ENCODE data around the gene OR1C1. TPM values are rescaled to one million over a fixed set of nuclear protein-coding genes. Genes with fewer than 3 reads are reported as not detected.
"Not testable (repeated sequence)": the region's sequence is repeated elsewhere in the genome, so short reads cannot be mapped to it uniquely, and the experiment has no call there.

Gene OR1C1
- total RNA-seq, 5 donors from 2014 or later (not counting 1 experiment from before 2014, with no cell fraction given), result not detected

DNA sequence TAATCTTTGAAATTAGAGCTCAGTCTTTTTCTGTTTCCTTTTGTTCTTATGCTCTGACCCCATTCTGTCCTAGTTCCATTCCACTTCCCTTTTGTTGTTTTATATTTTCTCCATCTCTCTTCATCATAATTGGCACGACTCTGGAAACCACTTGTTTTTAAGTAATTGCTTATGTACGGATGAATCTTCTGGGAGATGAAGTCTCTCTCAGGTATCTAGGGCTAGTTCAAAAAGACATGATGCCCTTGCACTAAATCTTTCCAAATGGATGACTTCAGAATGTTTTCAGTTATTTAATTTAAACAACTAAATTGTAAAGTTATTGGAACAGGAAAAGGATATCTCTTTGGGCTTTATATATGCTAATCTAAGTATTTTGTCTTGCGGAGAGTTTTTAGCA lies 43.8 kb downstream of the OR1C1 start, which contains the start of gene OR6F1:
OR6F1 (minus strand) TSS at position 101 of the 400 bp plus-strand sequence. CDS start 3,891 bp downstream, outside the sequence.
- Histone ChIP-seq H3K27me3 (replicated peaks in 1 of 2; ENCODE audit: control insufficient read depth in 2 of 2, extremely low read depth in 1 of 2, insufficient read depth in 2 of 2, low read length in 1 of 2) (no peaks in the 10 kb centered on the region), H3K36me3 (ENCODE audit: control insufficient read depth in 2 of 2, extremely low read depth in 1 of 2, insufficient read depth in 1 of 2, low read length in 1 of 2) (no peaks in the 10 kb centered on the region), H3K9me3 (no peaks in the 10 kb centered on the region), H3K4me3 (ENCODE audit: control insufficient read depth in 1 of 2, extremely low read depth in 1 of 2, low read length in 1 of 2) (no peak within 1 kb of the TSS), H3K27ac (ENCODE audit: low read length) (no peak within 1 kb of the TSS), H3K4me1 (ENCODE audit: control insufficient read depth in 1 of 2, extremely low read depth in 1 of 2, insufficient read depth in 2 of 2, low read length in 2 of 2) (no peaks in the 10 kb centered on the region)
- peaks cover 0 to 6% of the 10 kb centered on the region in 2 donors for H3K27me3 Mint-ChIP-seq
- ATAC-seq (replicated peaks in 1 of 4), result no peak
- H3K27ac Mint-ChIP-seq, result no peak within 1 kb of the TSS
- POLR2A ChIA-PET, result no interaction called here
- DNase-seq, result no peak
- H3K4me3 Mint-ChIP-seq, result no peak within 1 kb of the TSS
- H3K4me1 Mint-ChIP-seq, result no peaks in the 10 kb centered on the region
- no CpG with 5 or more reads among the region's 3 CpGs for WGBS (ENCODE audit: insufficient coverage)
- no peaks in the 10 kb centered on the region for H3K36me3 Mint-ChIP-seq
- CTCF ChIA-PET, result no interaction called here
- H3K9me3 Mint-ChIP-seq, result peaks cover 0 to 8% (median 8%) of the 10 kb centered on the region in 3 donors

GRCh38 chr1:247713753-247714152 lies 46.6 kb downstream of the OR1C1 start:
- Mint-ChIP-seq H3K4me1 (no peaks in the 10 kb centered on the region), H3K9me3 (peaks cover 0 to 4% (median 0%) of the 10 kb centered on the region in 3 donors), H3K4me3 (no peak overlapping the region), H3K36me3 (no peaks in the 10 kb centered on the region), H3K27ac (no peak overlapping the region), H3K27me3 (peaks cover 0 to 6% of the 10 kb centered on the region in 2 donors)
- H3K4me1 ChIP-seq (ENCODE audit: control insufficient read depth in 1 of 2, extremely low read depth in 1 of 2, insufficient read depth in 2 of 2, low read length in 2 of 2), result no peaks in the 10 kb centered on the region
- ATAC-seq (replicated peaks in 1 of 4), result no peak
- H3K36me3 ChIP-seq (ENCODE audit: control insufficient read depth in 2 of 2, extremely low read depth in 1 of 2, insufficient read depth in 1 of 2, low read length in 1 of 2), result no peaks in the 10 kb centered on the region
- no peak overlapping the region for H3K27ac ChIP-seq (ENCODE audit: low read length)
- CTCF ChIA-PET, result no interaction called here
- POLR2A ChIA-PET, result no interaction called here
- DNase-seq, result no peak
- no peaks in the 10 kb centered on the region for H3K9me3 ChIP-seq
- no peak overlapping the region for H3K4me3 ChIP-seq (ENCODE audit: control insufficient read depth in 1 of 2, extremely low read depth in 1 of 2, low read length in 1 of 2)
- 99% methylated on average over 7 of the region's 7 CpGs for WGBS (ENCODE audit: insufficient coverage)
- no peaks in the 10 kb centered on the region for H3K27me3 ChIP-seq (replicated peaks in 1 of 2; ENCODE audit: control insufficient read depth in 2 of 2, extremely low read depth in 1 of 2, insufficient read depth in 2 of 2, low read length in 1 of 2)

- ATAC-seq (replicated peaks in 1 of 4); H3K36me3 Mint-ChIP-seq; H3K4me3 ChIP-seq (ENCODE audit: control insufficient read depth in 1 of 2, extremely low read depth in 1 of 2, low read length in 1 of 2); POLR2A ChIA-PET; DNase-seq; CTCF ChIA-PET; H3K27me3 Mint-ChIP-seq; H3K9me3 Mint-ChIP-seq; H3K4me1 ChIP-seq (ENCODE audit: control insufficient read depth in 1 of 2, extremely low read depth in 1 of 2, insufficient read depth in 2 of 2, low read length in 2 of 2); H3K9me3 ChIP-seq; H3K36me3 ChIP-seq (ENCODE audit: control insufficient read depth in 2 of 2, extremely low read depth in 1 of 2, insufficient read depth in 1 of 2, low read length in 1 of 2); H3K27me3 ChIP-seq (replicated peaks in 1 of 2; ENCODE audit: control insufficient read depth in 2 of 2, extremely low read depth in 1 of 2, insufficient read depth in 2 of 2, low read length in 1 of 2); H3K4me3 Mint-ChIP-seq; H3K27ac ChIP-seq (ENCODE audit: low read length); H3K27ac Mint-ChIP-seq; H3K4me1 Mint-ChIP-seq: not testable (repeated sequence)
- WGBS (ENCODE audit: insufficient coverage), result 100% methylated on average over 1 of the region's 8 CpGs
These were observed 49.7 kb downstream of the OR1C1 start for GRCh38 chr1:247710681-247711080.

Other genes with a start within 250 kb of the OR1C1 start
- not detected for gene OR2C3, start 224.1 kb downstream of the OR1C1 start, total RNA-seq
- gene GCSAML, start 211.4 kb downstream of the OR1C1 start, total RNA-seq, result under 1 TPM in 4 of 5 donors, not detected in 1; 0.26 to 0.85 (median 0.36) TPM
- not detected for gene OR2G2, start 172.2 kb downstream of the OR1C1 start, total RNA-seq
- not detected for gene OR2G3, start 155.0 kb downstream of the OR1C1 start, total RNA-seq
- not detected for gene OR13G1, start 80.8 kb downstream of the OR1C1 start, total RNA-seq
- not detected for gene OR6F1, start 43.9 kb downstream of the OR1C1 start, total RNA-seq
- gene OR14K1, start 21.9 kb downstream of the OR1C1 start, total RNA-seq, result not detected
- not detected for gene OR14A2, start 12.4 kb downstream of the OR1C1 start, total RNA-seq
- gene OR14A16, start 63.6 kb upstream of the OR1C1 start, total RNA-seq, result not detected
- gene OR11L1, start 81.3 kb upstream of the OR1C1 start, total RNA-seq, result not detected
- gene TRIM58, start 96.6 kb upstream of the OR1C1 start, total RNA-seq, result under 1 TPM; 0.21 to 0.65 (median 0.46) TPM
- gene OR2W3, start 135.0 kb upstream of the OR1C1 start, total RNA-seq, result not detected
- not detected for gene OR2T8, start 159.7 kb upstream of the OR1C1 start, total RNA-seq
- gene OR2AJ1, start 164.3 kb upstream of the OR1C1 start, total RNA-seq, result not detected
- 1 to 10 TPM in 2 of 5 donors, not detected in 3; 1.2 TPM for gene OR2L8, start 188.3 kb upstream of the OR1C1 start, total RNA-seq
- under 1 TPM in 2 of 5 donors, not detected in 3; 0.33 to 0.49 TPM for gene OR2AK2, start 204.7 kb upstream of the OR1C1 start, total RNA-seq

All from T-cell (primary cell).